Neutrophil (primary cell): ENCODE data around the gene BLOC1S2.
A peak's percentile ranks its signal among the peaks of the same experiment; 100 is the strongest.

Source experiments
- H3K27ac ChIP-seq: fragments of 200-600 bp; sonication (generic); 2 replicates; pipeline ENCODE4 v1.5.1; 2016; ENCODE audit warnings: mild to moderate bottlenecking, moderate library complexity
- H3K27me3 ChIP-seq: fragments of 200-600 bp; sonication (generic); 2 replicates; pipeline ENCODE4 v1.6.0; 2016; ENCODE audit warnings: mild to moderate bottlenecking
- H3K36me3 ChIP-seq: fragments of 200-600 bp; sonication (generic); 2 replicates; pipeline ENCODE4 v1.5.1; 2017
- H3K4me1 ChIP-seq, 2 experiments: fragments of 200-600 bp in 1 of 2; sonication (generic) in 1 of 2; 1 replicate in 1 of 2; 2 replicates in 1 of 2; pipeline versions ENCODE4 v1.5.1 to v1.6.1; 2013 to 2016; ENCODE audit warnings: low read depth in 1 of 2, low read length in 1 of 2, mild to moderate bottlenecking in 1 of 2, moderate library complexity in 1 of 2; ENCODE audit not compliant: control insufficient read depth in 1 of 2, insufficient read depth in 1 of 2
- H3K4me3 ChIP-seq, 2 experiments: fragments of 200-600 bp in 1 of 2; sonication (generic) in 1 of 2; 1 replicate in 1 of 2; 2 replicates in 1 of 2; pipeline ENCODE4 v1.5.1; 2013 to 2016; ENCODE audit warnings: low read depth in 1 of 2, low read length in 1 of 2, mild to moderate bottlenecking in 1 of 2, moderate library complexity in 1 of 2
- H3K9me3 ChIP-seq: fragments of 200-600 bp; sonication (generic); 2 replicates; pipeline ENCODE4 v1.5.1; 2016
- TF ChIP-seq, protein P1 (sequence below): fragments of 200-600 bp; sonication (generic); IDR thresholded peaks from 2 replicates; pipeline ENCODE4 v1.5.1; 2016; ENCODE audit warnings: antibody characterized with exemption

BLOC1S2 gene

DNA sequence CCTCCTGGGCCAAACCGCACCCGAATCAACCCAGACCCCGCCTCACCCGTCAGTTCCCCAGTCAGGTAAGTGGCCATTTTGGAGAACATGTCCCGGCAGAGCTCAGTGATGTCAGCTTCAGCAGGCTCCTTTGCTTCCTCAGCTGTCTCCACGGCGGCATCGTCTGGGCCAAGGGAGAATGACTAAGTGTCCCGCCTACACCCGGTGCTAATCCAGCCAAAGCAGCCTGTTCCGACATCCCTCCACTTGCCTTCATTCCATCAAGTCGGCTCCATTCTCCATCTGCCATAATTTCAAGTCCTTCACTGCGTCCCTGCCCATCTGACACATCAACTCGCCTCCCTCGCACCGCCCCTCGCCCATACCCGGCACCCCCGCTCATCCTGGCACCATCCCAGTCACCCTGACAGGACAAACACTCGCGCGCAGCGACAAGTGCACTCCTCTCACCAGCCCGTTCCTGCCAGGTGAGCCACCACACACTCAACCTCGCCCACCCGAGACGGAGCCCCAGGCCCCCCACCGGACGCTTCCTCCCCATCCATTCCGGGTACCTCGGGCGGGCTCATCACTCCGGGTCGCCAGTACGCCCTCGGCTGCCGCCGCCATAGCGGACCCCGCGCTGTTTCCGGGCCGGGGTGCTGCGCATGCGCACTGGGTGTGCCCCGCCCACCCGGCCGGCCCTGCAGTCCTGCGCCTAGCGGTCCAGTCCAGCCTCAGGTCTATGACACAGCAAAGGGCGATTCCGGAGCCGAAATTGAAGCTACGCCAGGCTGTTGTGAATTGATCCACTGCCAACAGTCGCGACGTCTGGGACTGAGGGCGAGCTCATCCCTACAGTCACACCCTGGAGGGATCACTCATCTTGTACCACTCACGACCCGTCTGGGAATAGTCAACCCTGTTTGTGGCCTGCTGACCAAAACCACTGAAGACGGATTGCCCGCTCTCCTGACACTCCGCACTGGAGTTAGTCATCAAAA is at the start of gene BLOC1S2:
TSS of gene BLOC1S2 (minus strand) at position 630 of the 983 bp plus-strand sequence. CDS start at position 609, 21 bp downstream.
- peaks cover 29 to 34% of the 10 kb centered on the region in 2 experiments for H3K4me1 ChIP-seq
- no peaks in the 10 kb centered on the region for H3K27me3 ChIP-seq
- peaks cover 18% of the 10 kb centered on the region for H3K36me3 ChIP-seq
- H3K27ac ChIP-seq, result peak within 1 kb of the TSS; percentile 96
- no peaks in the 10 kb centered on the region for H3K9me3 ChIP-seq
- TF ChIP-seq, protein P1, sequence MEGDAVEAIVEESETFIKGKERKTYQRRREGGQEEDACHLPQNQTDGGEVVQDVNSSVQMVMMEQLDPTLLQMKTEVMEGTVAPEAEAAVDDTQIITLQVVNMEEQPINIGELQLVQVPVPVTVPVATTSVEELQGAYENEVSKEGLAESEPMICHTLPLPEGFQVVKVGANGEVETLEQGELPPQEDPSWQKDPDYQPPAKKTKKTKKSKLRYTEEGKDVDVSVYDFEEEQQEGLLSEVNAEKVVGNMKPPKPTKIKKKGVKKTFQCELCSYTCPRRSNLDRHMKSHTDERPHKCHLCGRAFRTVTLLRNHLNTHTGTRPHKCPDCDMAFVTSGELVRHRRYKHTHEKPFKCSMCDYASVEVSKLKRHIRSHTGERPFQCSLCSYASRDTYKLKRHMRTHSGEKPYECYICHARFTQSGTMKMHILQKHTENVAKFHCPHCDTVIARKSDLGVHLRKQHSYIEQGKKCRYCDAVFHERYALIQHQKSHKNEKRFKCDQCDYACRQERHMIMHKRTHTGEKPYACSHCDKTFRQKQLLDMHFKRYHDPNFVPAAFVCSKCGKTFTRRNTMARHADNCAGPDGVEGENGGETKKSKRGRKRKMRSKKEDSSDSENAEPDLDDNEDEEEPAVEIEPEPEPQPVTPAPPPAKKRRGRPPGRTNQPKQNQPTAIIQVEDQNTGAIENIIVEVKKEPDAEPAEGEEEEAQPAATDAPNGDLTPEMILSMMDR, result peak; percentile 75
- H3K4me3 ChIP-seq, result peak within 1 kb of the TSS; percentile 74 to 94

DNA sequence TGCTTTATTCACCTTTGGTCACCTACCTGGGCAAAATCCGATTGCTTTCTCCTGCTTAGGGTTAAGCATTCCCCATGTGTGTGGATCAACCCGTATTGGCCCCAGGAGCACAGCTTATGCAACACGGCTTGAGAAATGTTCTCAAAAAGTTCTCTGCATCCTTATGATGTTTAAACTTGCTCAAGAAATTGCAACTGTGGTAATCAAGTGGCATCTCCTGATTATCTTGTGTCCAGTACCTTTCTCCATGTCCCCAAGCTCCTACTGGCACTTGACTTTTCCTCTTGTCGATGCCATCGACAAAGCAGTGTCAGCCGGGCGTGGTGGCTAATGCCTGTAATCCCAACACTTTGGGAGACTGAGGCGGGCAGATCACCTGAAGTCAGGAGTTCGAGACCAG is 48.3 kb upstream of the BLOC1S2 start:
- H3K27me3 ChIP-seq, result no peaks in the 10 kb centered on the region
- TF ChIP-seq, protein P1, result no peak
- H3K36me3 ChIP-seq, result no peaks in the 10 kb centered on the region
- H3K27ac ChIP-seq, result peak overlapping the region; percentile 44
- peaks cover 41 to 42% of the 10 kb centered on the region in 2 experiments for H3K4me1 ChIP-seq
- no peak overlapping the region for H3K4me3 ChIP-seq
- no peaks in the 10 kb centered on the region for H3K9me3 ChIP-seq

DNA sequence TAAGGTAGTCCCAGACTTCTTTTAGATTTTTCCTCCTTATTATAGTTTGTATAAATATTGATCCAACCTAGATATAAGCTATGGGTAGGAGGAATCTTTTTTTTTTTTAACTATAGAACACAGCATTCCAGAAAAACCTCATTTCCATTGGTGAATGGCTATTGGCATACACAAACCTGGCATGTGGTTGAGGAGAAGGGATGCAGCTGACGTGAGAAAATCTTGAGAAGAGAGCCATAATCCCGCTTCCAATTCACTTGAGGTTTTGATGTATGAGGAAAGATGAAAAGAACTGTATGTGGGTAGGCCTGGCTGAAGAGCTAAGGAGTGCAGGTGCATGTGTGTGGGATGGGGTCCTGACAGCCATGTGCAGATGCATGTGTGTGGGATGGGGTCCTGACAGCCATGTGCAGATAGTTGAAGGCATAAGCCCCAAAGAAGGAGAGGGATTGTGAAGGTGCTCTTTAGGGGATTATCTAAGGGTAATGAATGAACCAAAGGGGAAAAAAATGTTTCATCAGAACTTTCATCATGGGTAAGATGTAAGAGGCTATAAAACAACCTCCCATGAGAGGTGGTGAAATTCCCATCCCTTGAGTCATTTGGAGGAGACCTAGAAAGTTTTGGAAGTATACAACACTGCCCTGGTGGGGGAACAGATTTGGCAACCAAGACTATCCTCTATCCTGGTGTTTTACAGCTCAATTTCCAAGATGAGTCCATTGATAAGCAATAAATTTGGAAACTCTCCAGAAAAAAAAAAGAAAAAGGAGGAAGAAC is 47.4 kb upstream of the BLOC1S2 start:
- Histone ChIP-seq H3K4me1 (peaks cover 32 to 33% of the 10 kb centered on the region in 2 experiments), H3K4me3 (no peak overlapping the region), H3K27ac (no peak overlapping the region), H3K27me3 (no peaks in the 10 kb centered on the region), H3K9me3 (no peaks in the 10 kb centered on the region), H3K36me3 (no peaks in the 10 kb centered on the region)
- TF ChIP-seq, protein P1, result no peak

DNA sequence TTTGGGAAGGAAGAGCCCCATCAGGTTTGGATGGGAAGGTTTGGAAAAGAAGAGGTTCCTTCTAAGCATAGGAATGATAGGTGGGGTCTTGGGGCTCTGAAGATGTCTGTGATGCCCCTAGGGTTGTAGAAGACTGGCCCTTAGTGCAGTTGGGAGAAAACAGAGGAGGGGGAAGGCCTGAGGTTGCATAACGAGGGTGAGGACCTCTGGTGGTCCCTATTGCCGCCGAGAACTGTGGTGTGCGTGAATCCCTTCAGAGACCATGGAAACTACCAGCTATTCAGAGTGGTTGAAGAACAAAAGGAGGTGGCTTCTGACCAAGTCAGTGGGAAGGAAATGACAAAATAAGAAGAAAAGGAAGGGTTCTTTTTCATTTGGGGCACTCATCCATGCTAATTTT is 46.6 kb upstream of the BLOC1S2 start:
- no peaks in the 10 kb centered on the region for H3K36me3 ChIP-seq
- H3K9me3 ChIP-seq, result no peaks in the 10 kb centered on the region
- no peak overlapping the region for H3K4me3 ChIP-seq
- H3K27me3 ChIP-seq, result no peaks in the 10 kb centered on the region
- TF ChIP-seq, protein P1, result no peak
- no peak overlapping the region for H3K27ac ChIP-seq
- H3K4me1 ChIP-seq, result peaks cover 26 to 28% of the 10 kb centered on the region in 2 experiments

DNA sequence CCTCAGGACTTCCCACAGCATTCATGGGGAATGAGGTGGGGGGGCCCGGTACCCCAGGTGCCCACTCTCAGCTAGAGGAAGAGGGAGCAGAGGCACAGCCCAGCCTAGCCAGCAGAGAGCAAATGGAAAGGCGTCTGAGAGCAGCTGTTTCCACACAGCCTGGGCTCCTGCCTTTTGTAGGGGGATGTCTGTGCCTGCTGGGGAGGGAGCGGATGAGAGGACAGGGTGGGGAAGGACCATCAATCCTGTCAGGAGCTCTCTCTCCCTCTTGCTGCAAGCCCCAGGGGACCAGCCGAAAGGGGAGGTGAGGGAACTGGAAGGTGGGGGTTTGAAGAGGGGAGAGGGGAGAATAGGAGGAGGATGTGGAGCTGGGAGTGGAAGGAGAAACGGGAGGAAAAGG is 43.6 kb upstream of the BLOC1S2 start, which contains the start of gene PKD2L1:
TSS of gene PKD2L1 (minus strand) at position 150 of the 400 bp plus-strand sequence. CDS start at position 25, 125 bp downstream.
- Histone ChIP-seq H3K27me3 (no peaks in the 10 kb centered on the region), H3K4me3 (no peak within 1 kb of the TSS), H3K4me1 (peaks cover 51% of the 10 kb centered on the region in 2 experiments), H3K36me3 (no peaks in the 10 kb centered on the region), H3K9me3 (no peaks in the 10 kb centered on the region), H3K27ac (no peak within 1 kb of the TSS)
- TF ChIP-seq, protein P1, result no peak
